ENCODE data around the gene GRID1.

GRID1 gene

DNA sequence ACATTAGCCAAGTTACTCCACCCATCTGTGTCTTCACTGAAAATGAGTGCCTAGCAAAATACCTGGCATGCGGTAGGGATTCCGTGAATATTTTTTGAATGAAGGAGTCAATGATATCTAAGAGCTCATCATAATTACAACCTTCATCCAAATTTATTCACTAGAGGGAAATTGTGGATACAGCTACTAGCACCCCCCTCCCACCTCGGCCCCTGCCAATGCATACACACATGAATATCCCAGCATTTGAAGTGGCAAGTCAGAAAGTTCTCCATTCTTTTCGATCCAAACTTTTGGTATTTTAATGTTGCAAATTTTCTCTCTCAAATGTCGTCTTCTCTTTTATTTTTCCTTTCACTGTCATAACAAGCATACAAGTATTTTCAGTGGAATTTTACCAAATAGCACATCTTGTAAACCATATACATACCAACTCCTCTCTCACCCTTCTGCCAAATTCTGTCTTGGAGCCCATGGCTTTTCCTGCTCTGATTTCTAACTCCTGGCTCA is 164.3 kb downstream of the GRID1 start:
- no peaks in the 10 kb centered on the region for H3K9me3 ChIP-seq (replicated peaks; ENCODE audit: insufficient read depth, low read length)
- no peaks in the 10 kb centered on the region for H3K79me2 ChIP-seq (ENCODE audit: low read length)
- H3F3A ChIP-seq (ENCODE audit: insufficient read depth, low read length) = no peaks in the 10 kb centered on the region
- H3K4me3 ChIP-seq (ENCODE audit: low read length) = no peak overlapping the region
- no peak for DNase-seq
- TF ChIP-seq, protein P1, sequence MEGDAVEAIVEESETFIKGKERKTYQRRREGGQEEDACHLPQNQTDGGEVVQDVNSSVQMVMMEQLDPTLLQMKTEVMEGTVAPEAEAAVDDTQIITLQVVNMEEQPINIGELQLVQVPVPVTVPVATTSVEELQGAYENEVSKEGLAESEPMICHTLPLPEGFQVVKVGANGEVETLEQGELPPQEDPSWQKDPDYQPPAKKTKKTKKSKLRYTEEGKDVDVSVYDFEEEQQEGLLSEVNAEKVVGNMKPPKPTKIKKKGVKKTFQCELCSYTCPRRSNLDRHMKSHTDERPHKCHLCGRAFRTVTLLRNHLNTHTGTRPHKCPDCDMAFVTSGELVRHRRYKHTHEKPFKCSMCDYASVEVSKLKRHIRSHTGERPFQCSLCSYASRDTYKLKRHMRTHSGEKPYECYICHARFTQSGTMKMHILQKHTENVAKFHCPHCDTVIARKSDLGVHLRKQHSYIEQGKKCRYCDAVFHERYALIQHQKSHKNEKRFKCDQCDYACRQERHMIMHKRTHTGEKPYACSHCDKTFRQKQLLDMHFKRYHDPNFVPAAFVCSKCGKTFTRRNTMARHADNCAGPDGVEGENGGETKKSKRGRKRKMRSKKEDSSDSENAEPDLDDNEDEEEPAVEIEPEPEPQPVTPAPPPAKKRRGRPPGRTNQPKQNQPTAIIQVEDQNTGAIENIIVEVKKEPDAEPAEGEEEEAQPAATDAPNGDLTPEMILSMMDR (IDR thresholded peaks at IDR 0.05; ENCODE audit: low read length) = no peak
- TF ChIP-seq EZH2phosphoT487 (IDR thresholded peaks at IDR 0.05; ENCODE audit: low read length) = no peak
- no peak for TF ChIP-seq EZH2 (optimal IDR thresholded peaks at IDR 0.05; ENCODE audit: low read depth, low read length)
- no peaks in the 10 kb centered on the region for H3K9me2 ChIP-seq (replicated peaks; ENCODE audit: insufficient read depth, low read length)
- H3K27ac ChIP-seq (ENCODE audit: low read length) = no peak overlapping the region
- H3K36me3 ChIP-seq (replicated peaks; ENCODE audit: insufficient read depth, low read length) = no peaks in the 10 kb centered on the region
- H4K20me1 ChIP-seq (ENCODE audit: insufficient read depth, low read length) = no peaks in the 10 kb centered on the region
- no peak overlapping the region for H3K4me2 ChIP-seq (ENCODE audit: low read depth, low read length)
- no peak overlapping the region for H3K9ac ChIP-seq (ENCODE audit: low read length)
- no peak overlapping the region for H2AFZ ChIP-seq (ENCODE audit: low read length)
- H3K4me1 ChIP-seq (ENCODE audit: low read length) = no peaks in the 10 kb centered on the region
- no peaks in the 10 kb centered on the region for H3K27me3 ChIP-seq (replicated peaks; ENCODE audit: insufficient read depth, low read length)

DNA sequence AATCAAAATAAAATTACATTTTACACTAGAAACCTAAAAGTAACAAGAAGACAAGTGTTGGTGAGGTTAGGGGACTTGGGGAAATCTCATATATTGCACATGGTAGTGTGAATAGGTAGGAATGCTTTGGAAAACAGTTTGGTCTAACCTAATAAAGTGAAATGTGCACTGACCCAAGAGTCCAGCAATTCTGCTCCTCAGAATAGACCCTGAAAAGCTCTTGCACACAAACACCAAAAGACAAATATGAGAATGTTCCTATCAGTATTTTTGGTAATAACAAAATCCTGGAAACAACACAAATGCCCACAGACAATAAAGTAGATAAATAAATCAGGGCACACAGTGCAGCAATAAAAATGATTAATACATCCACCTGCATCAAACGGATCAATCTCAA is 165.7 kb downstream of the GRID1 start:
- Histone ChIP-seq H3K27me3 (replicated peaks; ENCODE audit: insufficient read depth, low read length) (0 out of 2 replicates have a peak, but pooled peaks cover 3% of the 10 kb centered on the region), H3K9me2 (replicated peaks; ENCODE audit: insufficient read depth, low read length) (no peaks in the 10 kb centered on the region), H3K4me2 (ENCODE audit: low read depth, low read length) (no peak overlapping the region), H3K36me3 (replicated peaks; ENCODE audit: insufficient read depth, low read length) (no peaks in the 10 kb centered on the region), H3K79me2 (ENCODE audit: low read length) (no peaks in the 10 kb centered on the region), H3K27ac (ENCODE audit: low read length) (no peak overlapping the region), H3K4me1 (ENCODE audit: low read length) (no peaks in the 10 kb centered on the region), H3K9me3 (replicated peaks; ENCODE audit: insufficient read depth, low read length) (no peaks in the 10 kb centered on the region), H2AFZ (ENCODE audit: low read length) (no peak overlapping the region), H3F3A (ENCODE audit: insufficient read depth, low read length) (no peaks in the 10 kb centered on the region), H3K9ac (ENCODE audit: low read length) (no peak overlapping the region), H3K4me3 (ENCODE audit: low read length) (no peak overlapping the region), H4K20me1 (ENCODE audit: insufficient read depth, low read length) (no peaks in the 10 kb centered on the region)
- DNase-seq = no peak
- TF ChIP-seq, protein P1 (IDR thresholded peaks at IDR 0.05; ENCODE audit: low read length) = no peak
- TF ChIP-seq EZH2phosphoT487 (IDR thresholded peaks at IDR 0.05; ENCODE audit: low read length) (no peak), EZH2 (optimal IDR thresholded peaks at IDR 0.05; ENCODE audit: low read depth, low read length) (no peak)

DNA sequence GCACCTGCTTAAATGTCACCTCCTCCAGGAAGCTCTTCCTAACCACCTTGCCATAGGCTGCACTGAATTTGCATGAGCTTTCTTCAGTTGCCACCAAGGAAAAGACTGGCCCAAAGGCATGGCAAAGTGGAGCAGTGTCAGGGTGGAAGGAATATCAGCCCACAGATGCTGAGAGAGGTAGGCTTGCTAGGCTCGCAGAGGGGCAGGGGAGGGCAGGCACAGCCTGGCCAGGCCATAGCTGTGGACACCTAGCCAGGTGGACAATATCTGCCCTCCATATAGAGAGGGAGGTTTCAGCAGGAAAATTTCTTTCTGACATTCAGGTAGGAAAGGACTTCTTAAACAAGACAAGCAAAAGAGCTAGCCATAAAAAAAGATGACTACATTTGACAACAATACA is 166.3 kb downstream of the GRID1 start:
- Histone ChIP-seq H3K36me3 (replicated peaks; ENCODE audit: insufficient read depth, low read length) (no peaks in the 10 kb centered on the region), H3K9me2 (replicated peaks; ENCODE audit: insufficient read depth, low read length) (no peaks in the 10 kb centered on the region), H3K9ac (ENCODE audit: low read length) (no peak overlapping the region), H3K79me2 (ENCODE audit: low read length) (no peaks in the 10 kb centered on the region), H3K27ac (ENCODE audit: low read length) (no peak overlapping the region), H2AFZ (ENCODE audit: low read length) (no peak overlapping the region), H3K4me3 (ENCODE audit: low read length) (no peak overlapping the region), H3K4me2 (ENCODE audit: low read depth, low read length) (no peak overlapping the region), H4K20me1 (ENCODE audit: insufficient read depth, low read length) (no peaks in the 10 kb centered on the region), H3K4me1 (ENCODE audit: low read length) (no peaks in the 10 kb centered on the region), H3K27me3 (replicated peaks; ENCODE audit: insufficient read depth, low read length) (0 out of 2 replicates have a peak, but pooled peaks cover 3% of the 10 kb centered on the region), H3K9me3 (replicated peaks; ENCODE audit: insufficient read depth, low read length) (no peaks in the 10 kb centered on the region), H3F3A (ENCODE audit: insufficient read depth, low read length) (no peaks in the 10 kb centered on the region)
- DNase-seq = no peak
- TF ChIP-seq EZH2 (optimal IDR thresholded peaks at IDR 0.05; ENCODE audit: low read depth, low read length) (no peak), EZH2phosphoT487 (IDR thresholded peaks at IDR 0.05; ENCODE audit: low read length) (no peak)
- TF ChIP-seq, protein P1 (IDR thresholded peaks at IDR 0.05; ENCODE audit: low read length) = no peak
